Cardiac muscle cell (in vitro differentiated cells and primary cell): ENCODE data around the gene PROK1. TPM values are rescaled to one million over a fixed set of nuclear protein-coding genes. Genes with fewer than 3 reads are reported as not detected.

Source experiments
- DNase-seq, 2 donors: peaks; one replicate each; pipeline versions ENCODE4 v3.0.0 to v3.0.0-alpha.2; 2010 to 2017; ENCODE audit warnings: low read depth in 1 of 2, low spot score in 1 of 2
- H3K27ac ChIP-seq: fragments of 200-600 bp; sonication (generic); 2 replicates; pipeline ENCODE4 v1.5.1; 2016
- H3K27me3 ChIP-seq: fragments of 200-600 bp; sonication (generic); 2 replicates; pipeline ENCODE4 v1.6.0; 2016; ENCODE audit warnings: control low read depth
- H3K36me3 ChIP-seq: fragments of 200-600 bp; sonication (generic); 2 replicates; pipeline ENCODE4 v1.5.1; 2016; ENCODE audit warnings: control low read depth
- H3K4me1 ChIP-seq: fragments of 200-600 bp; sonication (generic); 2 replicates; pipeline ENCODE4 v1.8.1; 2017; ENCODE audit warnings: low read depth, mild to moderate bottlenecking, mixed run types
- H3K4me3 ChIP-seq: fragments of 200-600 bp; sonication (generic); 2 replicates; pipeline ENCODE4 v1.5.1; 2016; ENCODE audit warnings: mild to moderate bottlenecking
- H3K9me3 ChIP-seq: fragments of 200-600 bp; sonication (generic); 2 replicates; pipeline ENCODE4 v1.5.1; 2017; ENCODE audit warnings: low read depth, mild to moderate bottlenecking, control low read depth
- polyA plus RNA-seq: library from polyadenylated mRNA; unstranded; fragments of >200 nt; fragmentation: Nextera tagmentation; extraction: Ambion mirVana; gene quantifications from 2 replicates; pipeline ENCODE4 v1.2.1, GENCODE V29; 2016
- total RNA-seq: library from RNA; depleted of rRNA; stranded (reverse); fragments of >200 nt; gene quantifications from 2 replicates; pipeline ENCODE4 v1.2.3, GENCODE V29; 2016
- TF ChIP-seq, protein P1 (sequence below): IDR thresholded peaks from 2 replicates; pipeline ENCODE4 v1.5.1; 2012; ENCODE audit warnings: low read depth, mild to moderate bottlenecking, low read length

Gene PROK1
- total and polyA plus RNA-seq, 2 experiments from 2014 or later: 0.24 TPM; not detected in 1

- Histone ChIP-seq H3K27me3 (no peaks in the 10 kb centered on the region), H3K9me3 (no peaks in the 10 kb centered on the region), H3K4me1 (peaks cover 7% of the 10 kb centered on the region), H3K36me3 (no peaks in the 10 kb centered on the region), H3K4me3 (no peak overlapping the region), H3K27ac (no peak overlapping the region)
- DNase-seq: no peak
- TF ChIP-seq, protein P1, sequence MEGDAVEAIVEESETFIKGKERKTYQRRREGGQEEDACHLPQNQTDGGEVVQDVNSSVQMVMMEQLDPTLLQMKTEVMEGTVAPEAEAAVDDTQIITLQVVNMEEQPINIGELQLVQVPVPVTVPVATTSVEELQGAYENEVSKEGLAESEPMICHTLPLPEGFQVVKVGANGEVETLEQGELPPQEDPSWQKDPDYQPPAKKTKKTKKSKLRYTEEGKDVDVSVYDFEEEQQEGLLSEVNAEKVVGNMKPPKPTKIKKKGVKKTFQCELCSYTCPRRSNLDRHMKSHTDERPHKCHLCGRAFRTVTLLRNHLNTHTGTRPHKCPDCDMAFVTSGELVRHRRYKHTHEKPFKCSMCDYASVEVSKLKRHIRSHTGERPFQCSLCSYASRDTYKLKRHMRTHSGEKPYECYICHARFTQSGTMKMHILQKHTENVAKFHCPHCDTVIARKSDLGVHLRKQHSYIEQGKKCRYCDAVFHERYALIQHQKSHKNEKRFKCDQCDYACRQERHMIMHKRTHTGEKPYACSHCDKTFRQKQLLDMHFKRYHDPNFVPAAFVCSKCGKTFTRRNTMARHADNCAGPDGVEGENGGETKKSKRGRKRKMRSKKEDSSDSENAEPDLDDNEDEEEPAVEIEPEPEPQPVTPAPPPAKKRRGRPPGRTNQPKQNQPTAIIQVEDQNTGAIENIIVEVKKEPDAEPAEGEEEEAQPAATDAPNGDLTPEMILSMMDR: no peak
These were observed 47.3 kb downstream of the PROK1 start for GRCh38 chr1:110498270-110498669.

DNA sequence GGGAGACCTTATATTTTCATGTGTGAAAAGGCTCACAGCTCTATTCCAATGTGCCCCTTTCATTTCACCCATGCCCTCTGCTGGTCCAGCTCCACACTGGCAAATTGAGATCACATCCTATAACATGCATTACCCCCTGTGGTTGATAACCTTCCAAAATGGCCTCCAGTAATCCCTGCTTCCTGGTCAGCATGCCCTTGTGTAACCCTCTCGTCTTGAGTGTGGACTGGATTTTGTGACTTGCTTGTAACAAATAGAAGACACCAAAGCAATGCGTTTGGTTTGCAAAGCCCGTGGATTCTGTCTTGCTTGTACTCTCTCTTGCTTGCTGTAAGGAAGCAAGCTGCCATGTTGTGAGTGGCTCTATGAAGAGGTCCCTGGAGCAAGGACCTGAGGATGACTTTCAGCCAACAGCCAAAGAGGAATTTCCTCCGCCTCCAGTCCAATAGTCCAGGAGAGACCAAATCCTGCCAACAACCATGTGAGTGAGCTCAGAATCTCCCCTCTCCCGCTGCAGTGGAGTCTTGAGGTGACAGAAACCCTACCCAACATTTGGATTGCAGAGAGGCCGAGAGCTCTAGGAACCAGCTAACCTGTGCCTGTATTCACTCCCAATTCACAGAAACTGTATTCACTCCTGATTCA lies 50.7 kb downstream of the PROK1 start:
- H3K27me3 ChIP-seq: no peaks in the 10 kb centered on the region
- TF ChIP-seq, protein P1: no peak
- H3K9me3 ChIP-seq: no peaks in the 10 kb centered on the region

GRCh38 chr1:110502402-110503151 lies 51.6 kb downstream of the PROK1 start:
- H3K27ac ChIP-seq: no peak overlapping the region

More for the DNA sequence above, 50.7 kb downstream of the PROK1 start:
- Histone ChIP-seq H3K36me3 (no peaks in the 10 kb centered on the region), H3K4me3 (no peak overlapping the region), H3K27ac (no peak overlapping the region), H3K4me1 (no peaks in the 10 kb centered on the region)
- no peak for DNase-seq

DNA sequence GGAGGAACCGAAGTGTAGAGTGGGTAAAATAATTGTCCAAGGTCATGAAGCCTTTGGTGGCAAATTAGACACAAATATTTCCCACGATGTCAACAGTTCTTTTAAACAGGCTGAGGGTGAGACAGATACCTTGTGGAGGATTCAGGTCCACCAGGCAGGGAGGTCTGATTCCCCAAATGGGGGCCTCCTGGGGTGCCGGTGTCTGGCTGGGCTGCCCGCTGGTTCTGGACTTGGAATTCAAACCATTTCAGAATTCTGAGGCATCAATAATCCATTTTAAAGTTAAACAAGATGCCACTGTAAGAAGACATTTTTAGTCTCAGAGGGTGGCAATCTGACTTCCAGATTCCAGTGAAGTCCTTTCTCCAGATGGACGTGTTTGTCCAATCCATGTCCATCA lies 52.5 kb downstream of the PROK1 start:
- Histone ChIP-seq H3K27me3 (no peaks in the 10 kb centered on the region), H3K4me1 (no peaks in the 10 kb centered on the region), H3K27ac (no peak overlapping the region), H3K9me3 (no peaks in the 10 kb centered on the region), H3K36me3 (no peaks in the 10 kb centered on the region), H3K4me3 (no peak overlapping the region)
- DNase-seq: no peak
- TF ChIP-seq, protein P1: no peak

More at GRCh38 chr1:110502402-110503151, 51.6 kb downstream of the PROK1 start:
- H3K36me3 ChIP-seq: no peaks in the 10 kb centered on the region
- H3K4me3 ChIP-seq: no peak overlapping the region
- TF ChIP-seq, protein P1: no peak
- no peak for DNase-seq
- H3K27me3 ChIP-seq: no peaks in the 10 kb centered on the region
- H3K4me1 ChIP-seq: no peaks in the 10 kb centered on the region
- no peaks in the 10 kb centered on the region for H3K9me3 ChIP-seq

DNA sequence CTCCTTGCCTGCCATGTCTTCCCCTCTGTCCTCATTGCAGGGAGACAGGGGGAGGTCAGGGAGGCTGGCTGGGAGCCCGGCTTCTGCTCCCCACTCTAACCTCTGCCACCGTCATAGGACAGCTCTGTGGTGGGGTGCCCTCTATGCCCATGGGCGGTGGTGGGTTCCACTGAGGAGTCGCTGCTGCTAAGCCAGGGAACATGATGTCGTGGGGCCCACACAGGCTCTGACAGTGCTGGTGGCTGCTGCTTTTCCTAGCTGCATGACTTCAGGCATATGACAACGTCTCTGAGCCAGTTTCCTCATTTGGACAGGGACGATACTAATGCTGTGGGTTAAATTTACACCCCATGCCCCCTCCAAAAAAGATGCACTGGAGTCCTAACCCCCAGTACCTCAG lies 53.3 kb downstream of the PROK1 start:
- TF ChIP-seq, protein P1: no peak
- DNase-seq: no peak
- H3K4me1 ChIP-seq: no peaks in the 10 kb centered on the region

More for the DNA sequence above, 53.3 kb downstream of the PROK1 start:
- Histone ChIP-seq H3K27me3 (no peaks in the 10 kb centered on the region), H3K4me3 (no peak overlapping the region), H3K27ac (no peak overlapping the region), H3K36me3 (no peaks in the 10 kb centered on the region), H3K9me3 (no peaks in the 10 kb centered on the region)
